Mucosa of stomach (tissue), 1 donor: ENCODE results near the gene HOMER2.
"Not testable (repeated sequence)": the region's sequence is repeated elsewhere in the genome, so short reads cannot be mapped to it uniquely, and the experiment has no call there.

Source experiments
- H3K27me3 ChIP-seq: one replicate; pipeline ENCODE4 v1.7.0; 2013; ENCODE audit warnings: mild to moderate bottlenecking, low read length; ENCODE audit not compliant: control insufficient read depth, insufficient read depth
- H3K36me3 ChIP-seq: one replicate; pipeline ENCODE4 v1.7.0; 2013; ENCODE audit warnings: low read length; ENCODE audit not compliant: control insufficient read depth, insufficient read depth
- H3K4me1 ChIP-seq: one replicate; pipeline ENCODE4 v1.7.0; 2013; ENCODE audit warnings: mild to moderate bottlenecking, low read length; ENCODE audit not compliant: control insufficient read depth, insufficient read depth
- H3K4me3 ChIP-seq: one replicate; pipeline ENCODE4 v1.7.0; 2013; ENCODE audit warnings: low read length
- H3K9ac ChIP-seq: one replicate; pipeline ENCODE4 v1.7.0; 2013; ENCODE audit warnings: mild to moderate bottlenecking, low read length, moderate library complexity
- H3K9me3 ChIP-seq: one replicate; pipeline ENCODE4 v1.7.0; 2013; ENCODE audit warnings: mild to moderate bottlenecking, low read length, moderate library complexity; ENCODE audit not compliant: control insufficient read depth
- donor health status: Pancreatic carcinoma.

Gene HOMER2

DNA sequence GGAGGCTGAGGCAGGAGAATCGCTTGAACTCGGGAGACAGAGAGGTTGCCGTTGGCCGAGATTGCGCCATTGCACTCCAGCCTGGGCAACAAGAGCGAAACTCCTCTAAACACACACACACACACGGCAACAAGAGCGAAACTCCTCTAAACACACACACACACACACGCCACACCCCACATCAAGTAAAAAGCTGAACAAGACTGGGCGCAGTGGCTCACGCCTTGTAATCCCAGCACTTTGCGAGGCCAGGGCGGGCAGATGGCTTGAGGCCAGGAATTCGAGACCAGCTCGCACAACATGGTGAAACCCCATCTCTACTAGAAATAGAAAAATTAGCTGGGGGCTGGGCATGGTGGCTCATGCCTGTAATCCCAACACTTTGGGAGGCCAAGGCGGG, 49.0 kb downstream of the HOMER2 start:
- Histone ChIP-seq H3K4me1 (no peaks in the 10 kb centered on the region), H3K9ac (no peak overlapping the region), H3K27me3 (no peaks in the 10 kb centered on the region), H3K36me3 (no peaks in the 10 kb centered on the region), H3K9me3 (no peaks in the 10 kb centered on the region), H3K4me3 (no peak overlapping the region)

GRCh38 chr15:82901114-82901805, 51.3 kb downstream of the HOMER2 start:
- no peaks in the 10 kb centered on the region for H3K9me3 ChIP-seq
- no peak overlapping the region for H3K9ac ChIP-seq
- no peaks in the 10 kb centered on the region for H3K4me1 ChIP-seq
- H3K4me3 ChIP-seq = no peak overlapping the region
- no peaks in the 10 kb centered on the region for H3K36me3 ChIP-seq
- no peaks in the 10 kb centered on the region for H3K27me3 ChIP-seq

DNA sequence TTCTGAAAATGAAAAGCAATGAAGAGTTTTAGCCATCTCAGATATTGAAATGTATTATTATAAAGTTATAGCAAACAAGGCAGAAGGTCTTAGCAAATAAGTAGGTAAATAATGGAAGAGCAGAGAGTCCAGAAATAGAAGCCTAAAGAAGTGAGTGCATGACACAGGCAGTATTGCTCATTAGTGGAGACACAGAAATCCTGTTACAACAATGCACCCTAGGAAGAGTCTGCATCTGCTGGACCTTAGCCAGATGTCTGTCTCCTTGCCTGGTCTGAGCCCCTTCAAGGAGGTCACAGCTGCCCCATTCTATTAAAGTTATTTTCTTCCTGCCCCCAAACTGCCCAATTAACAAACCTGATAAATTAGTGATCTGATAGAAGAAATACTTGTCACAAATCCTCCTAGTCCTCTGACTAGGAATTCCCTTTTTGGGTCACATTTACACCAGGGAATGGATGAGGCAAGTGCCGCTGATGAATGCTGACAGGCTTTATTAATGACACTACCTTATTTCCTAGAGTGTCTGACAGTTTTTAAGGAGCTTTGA, 51.9 kb downstream of the HOMER2 start:
- no peaks in the 10 kb centered on the region for H3K4me1 ChIP-seq
- H3K36me3 ChIP-seq = no peaks in the 10 kb centered on the region
- no peaks in the 10 kb centered on the region for H3K9me3 ChIP-seq

GRCh38 chr15:82898961-82899360, 53.6 kb downstream of the HOMER2 start:
- no peak overlapping the region for H3K4me3 ChIP-seq
- no peaks in the 10 kb centered on the region for H3K4me1 ChIP-seq
- no peaks in the 10 kb centered on the region for H3K27me3 ChIP-seq
- H3K9me3 ChIP-seq = no peaks in the 10 kb centered on the region
- H3K9ac ChIP-seq = no peak overlapping the region
- no peaks in the 10 kb centered on the region for H3K36me3 ChIP-seq

More for the DNA sequence above, 51.9 kb downstream of the HOMER2 start:
- Histone ChIP-seq H3K27me3 (no peaks in the 10 kb centered on the region), H3K9ac (no peak overlapping the region), H3K4me3 (no peak overlapping the region)

DNA sequence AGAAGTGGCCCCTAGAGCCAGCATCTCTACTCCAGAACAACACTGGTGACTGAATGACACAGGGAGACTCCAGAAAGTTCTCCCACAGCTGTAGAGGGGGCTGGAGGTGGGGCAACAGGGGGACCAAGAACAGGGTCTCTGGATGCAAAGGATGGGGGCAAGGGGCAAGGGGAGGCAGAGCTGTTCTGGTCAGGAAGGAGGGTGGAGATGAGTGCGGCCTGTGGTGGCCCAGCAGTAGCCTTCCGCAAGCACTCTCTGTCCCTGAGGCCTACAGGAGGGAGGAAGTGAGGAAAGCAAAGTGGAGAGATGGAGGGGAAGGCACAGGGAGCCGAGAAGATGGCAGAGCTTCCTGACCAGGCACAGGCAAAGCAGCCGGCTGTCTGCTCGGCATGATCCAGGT, 56.5 kb downstream of the HOMER2 start:
- Histone ChIP-seq H3K36me3 (no peaks in the 10 kb centered on the region), H3K9ac (no peak overlapping the region), H3K27me3 (no peaks in the 10 kb centered on the region), H3K4me3 (no peak overlapping the region), H3K4me1 (peaks cover 7% of the 10 kb centered on the region), H3K9me3 (no peaks in the 10 kb centered on the region)

DNA sequence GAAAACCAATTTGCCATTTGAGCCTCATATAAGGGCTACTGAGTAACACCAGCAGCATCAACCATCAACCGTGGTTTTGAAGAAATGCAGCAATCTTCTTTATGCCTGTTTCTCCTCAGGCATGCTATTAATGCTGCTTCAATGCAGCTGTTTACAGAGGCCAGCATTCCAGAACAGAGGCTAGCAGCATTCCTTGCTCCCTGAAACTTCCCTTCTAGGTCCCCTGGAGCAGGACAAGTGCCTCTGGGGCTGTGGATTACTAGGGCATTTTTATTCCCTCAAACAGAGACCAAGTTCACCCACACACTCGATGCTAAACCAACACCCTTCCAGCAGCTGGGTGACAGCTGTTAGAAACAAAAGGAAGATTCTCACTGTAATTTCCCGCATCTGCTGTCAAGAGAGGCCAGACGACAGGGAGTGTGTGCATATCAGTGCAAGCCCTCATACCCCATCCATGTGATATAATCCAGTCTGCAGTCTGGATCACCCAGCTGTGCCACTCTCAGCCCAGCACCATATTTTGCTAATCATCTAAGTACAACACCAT, 57.5 kb downstream of the HOMER2 start:
- Histone ChIP-seq H3K4me3 (no peak overlapping the region), H3K4me1 (peaks cover 8% of the 10 kb centered on the region), H3K27me3 (no peaks in the 10 kb centered on the region), H3K36me3 (no peaks in the 10 kb centered on the region), H3K9ac (no peak overlapping the region), H3K9me3 (no peaks in the 10 kb centered on the region)

GRCh38 chr15:82893473-82893872, 59.0 kb downstream of the HOMER2 start:
- H3K27me3 ChIP-seq, H3K36me3 ChIP-seq, H3K9me3 ChIP-seq, H3K4me3 ChIP-seq, H3K9ac ChIP-seq, H3K4me1 ChIP-seq: not testable (repeated sequence)

GRCh38 chr15:82892573-82892972, 59.9 kb downstream of the HOMER2 start:
- Histone ChIP-seq H3K4me3 (no peak overlapping the region), H3K4me1 (peaks cover 8% of the 10 kb centered on the region), H3K36me3 (no peaks in the 10 kb centered on the region), H3K9ac (no peak overlapping the region), H3K9me3 (no peaks in the 10 kb centered on the region), H3K27me3 (no peaks in the 10 kb centered on the region)

DNA sequence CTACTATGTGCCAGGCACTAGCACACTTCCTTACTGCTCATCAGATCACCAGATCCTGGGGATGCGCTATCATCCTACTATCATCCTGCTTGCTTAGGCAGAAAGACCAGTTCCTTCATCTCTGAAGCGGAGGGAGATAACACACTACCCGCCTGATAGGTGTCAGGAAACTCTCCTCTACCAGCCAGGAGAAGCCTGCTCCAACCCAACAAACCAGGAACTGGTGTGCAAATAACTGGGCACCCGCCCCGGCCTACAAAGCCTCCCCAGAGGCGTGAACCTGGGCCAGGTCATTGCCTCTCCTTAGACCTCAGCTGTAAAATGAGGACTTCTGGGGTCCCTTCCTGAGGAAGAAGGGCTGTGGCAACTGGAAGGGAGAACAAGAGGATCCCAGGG, 61.5 kb downstream of the HOMER2 start:
- no peaks in the 10 kb centered on the region for H3K27me3 ChIP-seq
- H3K4me1 ChIP-seq = peaks cover 8% of the 10 kb centered on the region
- H3K9ac ChIP-seq = no peak overlapping the region
- H3K4me3 ChIP-seq = no peak overlapping the region
- H3K9me3 ChIP-seq = no peaks in the 10 kb centered on the region
- H3K36me3 ChIP-seq = no peaks in the 10 kb centered on the region

GRCh38 chr15:82890338-82890994, 62.1 kb downstream of the HOMER2 start:
- no peak overlapping the region for H3K4me3 ChIP-seq
- H3K27me3 ChIP-seq = no peaks in the 10 kb centered on the region
- H3K36me3 ChIP-seq = no peaks in the 10 kb centered on the region
- no peaks in the 10 kb centered on the region for H3K9me3 ChIP-seq
- no peak overlapping the region for H3K9ac ChIP-seq
- peaks cover 8% of the 10 kb centered on the region for H3K4me1 ChIP-seq

DNA sequence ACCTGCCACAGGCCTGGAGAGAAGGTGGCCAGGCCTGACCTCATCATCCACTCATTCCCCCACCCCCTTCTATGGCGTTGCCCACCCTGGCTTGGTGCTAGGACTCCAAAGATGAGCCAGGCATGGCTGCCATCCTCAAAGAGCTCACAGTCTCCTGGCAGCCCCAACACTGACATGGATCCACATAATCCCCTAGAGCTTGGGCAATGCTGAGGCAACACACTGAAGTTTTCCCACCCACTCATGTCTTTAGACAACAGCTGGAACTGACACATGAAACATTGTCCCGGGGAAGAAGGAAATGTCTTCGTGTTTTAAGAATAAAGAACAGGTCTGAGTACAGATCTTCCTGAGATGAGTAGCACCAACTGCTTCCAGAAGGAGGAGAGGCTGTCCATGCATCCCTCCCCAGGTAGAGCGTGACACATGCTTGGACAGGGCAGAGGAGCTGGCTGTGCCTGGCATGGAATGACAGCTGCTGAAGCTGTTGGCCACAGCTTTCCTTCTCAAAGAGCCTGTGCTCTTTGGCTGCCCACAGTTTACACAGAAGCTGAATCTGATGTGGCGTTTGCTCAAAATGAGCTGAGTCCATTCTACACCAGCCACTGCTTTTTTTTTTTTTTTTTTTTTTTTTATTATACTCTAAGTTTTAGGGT, 70.1 kb downstream of the HOMER2 start:
- H3K27me3 ChIP-seq = no peaks in the 10 kb centered on the region
- no peaks in the 10 kb centered on the region for H3K36me3 ChIP-seq
- no peak overlapping the region for H3K4me3 ChIP-seq
- no peaks in the 10 kb centered on the region for H3K9me3 ChIP-seq
- H3K4me1 ChIP-seq = no peaks in the 10 kb centered on the region
- no peak overlapping the region for H3K9ac ChIP-seq

DNA sequence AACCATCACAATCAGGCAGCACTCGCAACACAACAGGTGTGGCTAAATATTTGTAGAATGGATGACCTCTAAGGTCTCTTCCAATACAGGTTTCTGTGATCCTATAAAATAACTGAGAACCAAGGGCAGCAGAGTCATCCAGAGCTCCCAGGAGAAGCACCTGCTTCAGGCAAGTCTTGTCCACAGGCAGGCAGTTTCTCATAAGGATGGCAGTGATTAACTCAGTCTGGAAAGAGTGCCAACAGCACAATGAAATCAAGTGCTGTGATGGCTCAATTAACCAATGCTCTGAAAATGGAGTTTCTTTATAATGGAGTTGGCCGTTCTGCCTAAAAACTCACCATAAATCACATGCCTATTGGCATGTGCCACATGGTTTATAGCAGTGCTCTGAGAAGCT, 70.8 kb downstream of the HOMER2 start:
- Histone ChIP-seq H3K4me3 (no peak overlapping the region), H3K4me1 (no peaks in the 10 kb centered on the region), H3K9me3 (no peaks in the 10 kb centered on the region), H3K36me3 (no peaks in the 10 kb centered on the region), H3K27me3 (no peaks in the 10 kb centered on the region), H3K9ac (no peak overlapping the region)
